Urinary bladder (tissue), 4 donors: ENCODE measurements around the gene CNIH2. TPM values are rescaled to one million over a fixed set of nuclear protein-coding genes. Genes with fewer than 3 reads are reported as not detected.
A peak's percentile ranks its signal among the peaks of the same experiment; 100 is the strongest.

Experiments
- DNase-seq: peaks from one replicate; pipeline ENCODE4 v3.0.0-alpha.2; 2015; ENCODE audit errors: extremely low spot score
- H3K27ac ChIP-seq: one replicate; pipeline ENCODE4 v1.5.1; 2013; ENCODE audit warnings: low read depth, mild to moderate bottlenecking, moderate library complexity
- H3K36me3 ChIP-seq: one replicate; pipeline ENCODE4 v1.6.1; 2013; ENCODE audit warnings: mild to moderate bottlenecking, moderate library complexity; ENCODE audit not compliant: insufficient read depth
- H3K4me1 ChIP-seq: one replicate; pipeline ENCODE4 v1.6.1; 2013; ENCODE audit warnings: mild to moderate bottlenecking, moderate library complexity; ENCODE audit not compliant: insufficient read depth
- H3K4me3 ChIP-seq: one replicate; pipeline ENCODE4 v1.5.1; 2013; ENCODE audit warnings: low read depth, low read length
- WGBS: extraction: QIAGEN DNeasy Blood & Tissue Kit; methylation state at CpG from one replicate; pipeline ENCODE4 v1.1.7; 2013; 5-methylcytosine and 5-hydroxymethylcytosine counted together
- polyA plus RNA-seq: library from polyadenylated mRNA; stranded (reverse); fragments of 200-250 nt; gene quantifications from one replicate; pipeline ENCODE4 v1.2.3, GENCODE V29; 2013
- total RNA-seq: library from RNA; depleted of rRNA; stranded (reverse); fragments of >200 nt; gene quantifications from one replicate; pipeline ENCODE4 v1.2.3, GENCODE V29; 2014
- donor health status: healthy with polysubstance abuse.
- donor health status: healthy.

CNIH2 gene
- total and polyA plus RNA-seq, 2 donors: 0.24 to 1.1 TPM

GRCh38 chr11:66285250-66285947 lies 7.4 kb downstream of the CNIH2 start:
- no peak for DNase-seq
- 87% methylated on average over 13 of the region's 13 CpGs for WGBS
- Histone ChIP-seq H3K27ac (no peak overlapping the region), H3K36me3 (peaks cover 1% of the 10 kb centered on the region), H3K4me1 (no peaks in the 10 kb centered on the region), H3K4me3 (no peak overlapping the region)

GRCh38 chr11:66286699-66287098 lies 8.7 kb downstream of the CNIH2 start:
- no peaks in the 10 kb centered on the region for H3K4me1 ChIP-seq

GRCh38 chr11:66287211-66287888 lies 9.4 kb downstream of the CNIH2 start:
- peaks cover 1% of the 10 kb centered on the region for H3K36me3 ChIP-seq
- no peak overlapping the region for H3K27ac ChIP-seq
- DNase-seq: no peak
- no peak overlapping the region for H3K4me3 ChIP-seq
- H3K4me1 ChIP-seq: no peaks in the 10 kb centered on the region
- 70% methylated on average over 10 of the region's 10 CpGs for WGBS

More at GRCh38 chr11:66286699-66287098, 8.7 kb downstream of the CNIH2 start:
- 84% methylated on average over 5 of the region's 5 CpGs for WGBS
- no peak for DNase-seq
- no peak overlapping the region for H3K27ac ChIP-seq
- peaks cover 1% of the 10 kb centered on the region for H3K36me3 ChIP-seq
- no peak overlapping the region for H3K4me3 ChIP-seq

GRCh38 chr11:66287889-66288670 lies 10.1 kb downstream of the CNIH2 start:
- 33% methylated on average over 20 of the region's 20 CpGs for WGBS
- Histone ChIP-seq H3K4me1 (no peaks in the 10 kb centered on the region), H3K27ac (no peak overlapping the region), H3K36me3 (peaks cover 1% of the 10 kb centered on the region), H3K4me3 (peak overlapping the region; percentile 59)
- no peak for DNase-seq

DNA sequence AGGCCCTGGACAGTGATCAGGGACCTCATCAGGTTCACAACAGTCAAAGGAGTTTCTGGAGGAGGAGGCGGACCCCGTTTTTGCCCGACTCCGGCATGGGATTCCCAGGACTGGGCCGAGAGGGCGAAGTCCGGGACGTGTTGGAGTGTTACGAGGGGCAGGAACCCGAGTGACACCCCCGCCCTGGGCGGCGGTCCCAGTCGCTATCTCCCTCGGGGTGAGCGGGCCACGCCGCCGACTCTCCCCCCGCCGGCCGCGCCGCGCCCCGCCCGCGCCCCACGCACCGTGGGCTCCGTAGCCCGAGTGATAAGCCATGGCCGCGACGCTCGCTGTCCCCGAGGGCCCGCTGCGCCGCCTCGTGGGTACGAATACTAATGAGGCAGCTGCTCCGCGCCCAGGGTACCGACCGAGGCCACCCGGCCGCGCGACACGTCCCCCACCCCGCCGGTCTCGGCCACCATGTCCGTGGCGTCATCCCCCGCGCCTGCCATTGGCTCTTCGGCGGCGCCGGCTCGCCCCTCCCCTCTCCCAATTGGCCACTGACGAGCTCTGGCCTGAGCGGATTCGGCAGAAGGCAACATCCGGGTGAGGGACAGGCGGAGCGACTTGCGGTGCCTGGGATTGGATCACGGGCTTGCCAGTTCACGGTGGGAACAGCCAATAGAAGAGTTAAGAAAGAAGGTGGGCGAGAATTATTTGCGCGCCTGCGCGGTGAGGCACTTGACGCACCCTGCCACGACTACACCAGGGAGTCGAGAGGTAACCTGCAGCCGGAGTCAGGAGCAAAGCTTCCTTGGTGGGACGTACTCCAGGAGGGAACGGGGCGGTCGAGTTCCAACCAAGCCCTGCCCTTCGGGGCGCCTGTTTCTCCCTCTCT lies 10.9 kb downstream of the CNIH2 start, which contains the start of gene YIF1A:
Gene YIF1A (minus strand): TSS at position 473 of the 877 bp plus-strand sequence. CDS start 158 bp downstream, at position 315.
- Histone ChIP-seq H3K4me3 (peak within 1 kb of the TSS; percentile 59), H3K36me3 (peaks cover 1% of the 10 kb centered on the region), H3K4me1 (no peaks in the 10 kb centered on the region), H3K27ac (peak within 1 kb of the TSS; percentile 97)
- WGBS: under 1% methylated on average over 87 of the region's 87 CpGs
- peak; percentile 99 for DNase-seq

DNA sequence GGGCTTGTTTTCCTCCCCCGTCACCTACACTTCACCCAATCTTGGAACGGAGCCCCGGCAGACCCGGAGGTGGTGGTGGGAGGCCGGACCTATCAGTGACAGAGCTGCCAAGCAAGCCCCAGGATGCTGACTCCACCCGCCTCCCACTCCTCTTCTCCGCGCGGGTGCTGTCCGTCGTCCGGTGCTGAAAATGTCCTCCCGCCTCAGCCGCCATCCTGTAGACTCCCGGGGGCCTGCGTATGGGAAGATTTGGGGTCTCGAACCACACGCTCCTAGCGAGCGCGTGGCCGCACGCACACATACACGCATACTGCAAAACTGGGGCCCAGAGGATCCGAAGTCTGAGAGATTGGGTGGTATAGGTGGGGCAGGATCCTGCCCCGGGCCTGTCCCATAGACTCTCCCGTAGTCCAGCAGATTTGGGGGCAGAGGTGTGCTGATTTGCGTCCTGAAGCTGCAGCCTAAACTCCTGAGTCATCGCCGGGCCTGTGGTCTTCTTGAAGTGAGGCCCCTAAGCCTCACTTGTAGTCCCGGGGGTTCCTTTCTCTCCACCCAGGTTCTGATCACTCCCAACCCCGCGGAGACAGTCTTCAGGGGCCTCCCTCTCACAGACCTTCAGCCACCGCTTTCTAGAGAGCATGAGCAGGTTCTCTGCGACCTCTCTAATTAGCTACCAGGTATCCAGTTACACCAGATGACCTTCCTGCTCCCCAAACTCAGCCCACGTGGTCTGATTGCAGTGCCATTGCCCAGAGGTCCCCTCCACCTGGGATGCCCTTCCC lies 11.8 kb downstream of the CNIH2 start:
- DNase-seq: no peak
- Histone ChIP-seq H3K27ac (peak overlapping the region; percentile 85), H3K4me3 (peak overlapping the region; percentile 40), H3K4me1 (no peaks in the 10 kb centered on the region), H3K36me3 (no peaks in the 10 kb centered on the region)
- 9% methylated on average over 36 of the region's 36 CpGs for WGBS

DNA sequence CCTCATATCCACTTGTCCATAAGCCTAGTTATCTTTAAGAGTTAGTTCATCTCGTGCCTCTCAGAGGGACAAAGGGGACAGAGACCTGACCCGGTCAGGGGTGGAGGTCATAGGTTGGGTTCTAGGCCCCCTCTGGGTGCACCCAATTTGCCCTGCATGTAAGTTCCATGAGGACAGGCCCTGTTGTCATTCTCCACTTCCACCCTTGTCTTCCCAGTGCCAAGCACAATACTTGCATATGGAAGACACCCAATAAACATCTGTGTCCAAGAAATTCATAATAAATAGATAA lies 12.3 kb downstream of the CNIH2 start:
- Histone ChIP-seq H3K4me1 (no peaks in the 10 kb centered on the region), H3K4me3 (no peak overlapping the region), H3K36me3 (no peaks in the 10 kb centered on the region), H3K27ac (no peak overlapping the region)
- no peak for DNase-seq
- WGBS: 67% methylated on average over 2 of the region's 2 CpGs

- Histone ChIP-seq H3K4me1 (no peaks in the 10 kb centered on the region), H3K36me3 (no peaks in the 10 kb centered on the region), H3K4me3 (peak overlapping the region; percentile 31), H3K27ac (no peak overlapping the region)
- no peak for DNase-seq
- WGBS: 16% methylated on average over 16 of the region's 16 CpGs
Observed at GRCh38 chr11:66291303-66291705, 13.3 kb downstream of the CNIH2 start.

DNA sequence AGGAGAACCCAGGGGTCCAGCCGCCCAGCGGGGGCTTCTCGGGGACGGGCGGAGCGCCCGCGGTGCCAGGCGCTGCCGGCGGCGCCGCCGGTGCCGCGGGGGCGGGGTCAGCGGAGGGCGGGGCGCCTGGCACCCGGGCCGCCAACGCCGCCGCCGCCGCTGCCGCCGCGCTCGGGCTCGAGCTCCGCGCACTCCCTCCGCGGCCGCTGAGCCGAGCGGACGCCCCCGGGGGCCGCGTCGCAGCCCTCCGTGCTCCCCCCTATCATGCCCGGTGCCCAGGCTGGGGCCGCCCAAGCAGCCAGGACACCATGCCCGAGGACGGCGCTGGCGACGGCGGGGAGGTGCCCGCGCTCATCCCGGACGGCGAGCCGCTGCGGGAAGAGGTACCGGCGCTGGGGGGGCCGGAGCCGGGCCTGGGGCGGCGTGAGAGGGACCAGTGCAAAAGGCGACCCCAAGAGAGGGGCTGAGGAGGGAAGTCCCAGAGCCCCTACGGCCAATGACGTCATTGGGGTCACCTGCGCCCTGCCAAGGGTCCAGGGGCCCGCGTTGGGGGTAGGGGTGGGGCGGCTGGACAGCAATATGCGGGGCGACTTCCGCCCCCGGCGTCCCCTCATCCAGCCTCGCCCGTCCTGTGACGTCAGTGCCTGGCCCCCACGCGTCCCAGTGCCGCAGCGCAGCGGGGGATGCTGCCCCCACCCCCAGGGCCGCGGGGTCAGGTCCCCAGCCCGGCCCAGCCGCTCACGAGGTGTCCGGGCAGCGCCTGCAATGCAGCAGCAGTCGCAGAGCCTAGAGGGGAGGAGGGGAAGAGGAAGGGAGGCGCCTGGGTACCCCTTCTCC lies 13.9 kb downstream of the CNIH2 start, which contains the start of gene TMEM151A:
Gene TMEM151A (plus strand): TSS at position 189 of the 837 bp plus-strand sequence. CDS start 120 bp downstream, at position 309.
- H3K4me1 ChIP-seq: no peaks in the 10 kb centered on the region
- 3% methylated on average over 95 of the region's 95 CpGs for WGBS
- no peak within 1 kb of the TSS for H3K27ac ChIP-seq
- no peaks in the 10 kb centered on the region for H3K36me3 ChIP-seq
- DNase-seq: no peak
- peak within 1 kb of the TSS; percentile 31 for H3K4me3 ChIP-seq

DNA sequence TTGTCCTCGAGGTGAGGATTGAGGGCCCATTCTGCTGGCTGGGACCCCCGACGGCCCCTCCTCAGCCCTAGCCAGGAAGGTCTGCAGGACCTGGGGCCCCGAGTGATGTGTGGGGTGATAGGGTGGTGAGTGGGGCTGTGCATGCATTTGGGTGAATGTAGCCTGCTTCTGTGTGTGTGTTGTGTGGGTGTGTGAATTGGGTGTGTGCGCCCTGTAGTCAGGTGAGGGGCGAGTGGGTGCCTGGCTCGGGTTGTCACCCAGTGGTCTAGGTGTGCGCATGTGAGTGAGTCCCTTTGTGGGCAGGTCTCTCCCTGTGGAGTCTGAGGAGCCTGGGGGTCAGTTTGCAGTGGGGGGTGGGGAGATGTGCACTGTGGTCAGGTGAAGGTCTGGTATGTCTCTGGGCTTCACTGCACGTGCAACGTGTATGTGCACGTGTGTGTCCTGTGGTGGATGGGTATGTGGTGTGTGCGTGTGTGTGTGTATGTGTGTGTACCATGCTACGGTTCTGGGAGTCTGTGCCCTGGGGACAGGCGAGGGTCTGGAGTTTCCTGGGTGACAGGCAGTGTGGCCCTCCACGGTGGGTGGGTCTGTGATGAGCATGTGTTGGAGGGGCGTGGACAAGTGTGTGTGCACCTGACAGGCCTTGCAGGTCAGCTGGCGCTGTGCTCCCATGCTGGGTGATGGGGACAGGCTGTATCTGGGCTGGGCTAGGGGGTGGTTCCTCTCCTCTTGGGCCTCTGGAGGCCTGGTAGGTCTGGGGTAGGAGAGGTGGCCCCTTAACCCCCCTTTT lies 14.8 kb downstream of the CNIH2 start:
- Histone ChIP-seq H3K4me1 (no peaks in the 10 kb centered on the region), H3K27ac (no peak overlapping the region), H3K36me3 (no peaks in the 10 kb centered on the region), H3K4me3 (no peak overlapping the region)
- DNase-seq: no peak
- 55% methylated on average over 17 of the region's 17 CpGs for WGBS

DNA sequence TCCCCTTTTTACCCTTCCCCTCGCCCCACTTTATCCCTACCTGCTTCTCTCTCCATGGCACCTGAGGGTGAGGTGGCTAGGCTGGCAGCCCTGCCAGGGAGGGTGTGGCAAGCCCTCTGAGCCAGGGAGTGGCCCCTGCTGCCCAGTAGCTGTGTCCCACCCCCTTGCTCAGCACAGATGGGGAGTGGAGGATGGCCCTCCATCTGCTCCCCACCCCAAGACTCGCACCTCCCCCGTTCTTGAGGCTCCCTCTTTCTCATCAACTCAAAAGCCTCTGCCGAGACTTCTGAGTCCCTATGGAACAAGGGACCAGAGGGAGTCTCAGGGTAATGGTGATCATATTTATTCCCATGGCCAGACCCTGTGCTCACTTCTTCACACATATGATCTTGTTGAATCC lies 15.4 kb downstream of the CNIH2 start:
- Histone ChIP-seq H3K4me3 (no peak overlapping the region), H3K27ac (no peak overlapping the region), H3K36me3 (no peaks in the 10 kb centered on the region), H3K4me1 (no peaks in the 10 kb centered on the region)
- no peak for DNase-seq
- WGBS: 69% methylated on average over 4 of the region's 4 CpGs
